HepG2 (cell line): ENCODE data around the gene CGREF1. TPM values are rescaled to one million over a fixed set of nuclear protein-coding genes. Genes with fewer than 3 reads are reported as not detected.

Experiments used
- HNRNPK ChIP-seq: fragments of 200-400 bp; formaldehyde crosslinking; IDR thresholded peaks from 2 replicates; pipeline ENCODE4 v1.6.1; 2018; ENCODE audit warnings: low read length, low read depth, moderate library complexity, mild to moderate bottlenecking; ENCODE audit not compliant: poor library complexity, severe bottlenecking
- MBNL3 ChIP-seq: fragments of 250-450 bp; sonication (Bioruptor Pico); conservative IDR thresholded peaks from 2 replicates; pipeline ENCODE4 v1.8.0; 2022; ENCODE audit warnings: mild to moderate bottlenecking, inconsistent platforms
- MIER2 ChIP-seq: IDR thresholded peaks from 2 replicates; pipeline ENCODE4 v1.6.1; 2016; ENCODE audit warnings: missing biosample characterization, missing genetic modification reagents
- NFKB2 ChIP-seq: sonication (generic); formaldehyde crosslinking; IDR thresholded peaks from 2 replicates; pipeline ENCODE4 v1.4.0; 2020; ENCODE audit warnings: missing genetic modification reagents, borderline replicate concordance
- NR1H2 ChIP-seq: sonication (generic); formaldehyde crosslinking; IDR thresholded peaks from 2 replicates; pipeline ENCODE4 v1.8.1; 2022; ENCODE audit warnings: low read depth, missing genetic modification reagents, borderline replicate concordance
- PAWR ChIP-seq: sonication (generic); formaldehyde crosslinking; IDR thresholded peaks from 2 replicates; pipeline ENCODE4 v1.4.0; 2020; ENCODE audit warnings: missing genetic modification reagents, mild to moderate bottlenecking, borderline replicate concordance
- PAX8 ChIP-seq: sonication (generic); formaldehyde crosslinking; IDR thresholded peaks from 2 replicates; pipeline ENCODE4 v1.8.0; 2022; ENCODE audit warnings: mild to moderate bottlenecking, missing genetic modification reagents, borderline replicate concordance
- POLR2G ChIP-seq: fragments of 200-400 bp; formaldehyde crosslinking; IDR thresholded peaks from 2 replicates; pipeline ENCODE4 v1.6.1; 2018; ENCODE audit warnings: mild to moderate bottlenecking, low read depth, low read length, moderate library complexity
- SYNCRIP ChIP-seq: fragments of 200-400 bp; formaldehyde crosslinking; IDR thresholded peaks from 2 replicates; pipeline ENCODE4 v1.6.1; 2018; ENCODE audit warnings: mild to moderate bottlenecking, low read depth, low read length; ENCODE audit not compliant: insufficient read depth
- TFE3 ChIP-seq: IDR thresholded peaks from 2 replicates; pipeline ENCODE4 v1.6.1; 2016
- ZBTB7B ChIP-seq: sonication (generic); formaldehyde crosslinking; IDR thresholded peaks from 2 replicates; pipeline ENCODE4 v1.4.0; 2020; ENCODE audit warnings: missing genetic modification reagents
- polyA plus RNA-seq, 8 experiments: library from polyadenylated mRNA; depleted of rRNA in 3 of 8; stranded (reverse) in 7 of 8; unstranded in 1 of 8; fragments of >200 nt; fragmentation: Illumina TruSeq in 4 of 8; extraction: Trizol in 4 of 8; gene quantifications; 2 replicates each; pipeline versions ENCODE4 v1.2.1 to v1.2.3, GENCODE V29; 2011 to 2016; ENCODE audit warnings: low read depth in 4 of 8, missing spikeins in 1 of 8, mixed read lengths in 1 of 8; ENCODE audit not compliant: insufficient read depth in 1 of 8
- total RNA-seq, 5 experiments: library from RNA; depleted of rRNA; stranded (reverse); fragments of >200 nt; fragmentation: Illumina TruSeq; extraction: Trizol; gene quantifications; 2 replicates each; pipeline ENCODE4 v1.2.3, GENCODE V29; 2016; ENCODE audit warnings: low read depth in 1 of 5
- TF ChIP-seq, protein P1 (sequence below): sonication (generic); formaldehyde crosslinking; IDR thresholded peaks from 2 replicates; pipeline ENCODE4 v1.5.0; 2020; ENCODE audit warnings: mild to moderate bottlenecking, missing genetic modification reagents
- TF ChIP-seq, protein P2 (sequence below): sonication (generic); formaldehyde crosslinking; IDR thresholded peaks from 2 replicates; pipeline ENCODE4 v1.5.1; 2020; ENCODE audit warnings: missing genetic modification reagents, mild to moderate bottlenecking, borderline replicate concordance
- TF ChIP-seq, protein P3 (sequence below): IDR thresholded peaks from 2 replicates; pipeline ENCODE4 v1.6.1; 2016; ENCODE audit warnings: missing compliant biosample characterization, missing genetic modification reagents, borderline replicate concordance
- TF ChIP-seq, protein P4 (sequence below): sonication (generic); formaldehyde crosslinking; IDR thresholded peaks from 2 replicates; pipeline ENCODE4 v1.4.0; 2020; ENCODE audit warnings: missing genetic modification reagents, borderline replicate concordance

CGREF1 gene
- total and polyA plus RNA-seq, 2 of the 13 experiments (the other 11 are each of a cell fraction or from before 2014, with no cell fraction given) = 13.9 to 23.4 TPM

GRCh38 chr2:27118525-27119329 is at the start of gene CGREF1 (continued):
- TF ChIP-seq POLR2G (no peak), SYNCRIP (no peak), MIER2 (CRISPR knock-in tag) (no peak), PAWR (CRISPR knock-in tag) (no peak; the same call in 1 of the 2 replicates), MBNL3 (CRISPR knock-in tag) (no peak), TFE3 (CRISPR knock-in tag) (no peak), NFKB2 (CRISPR knock-in tag) (no peak; the same call in 1 of the 2 replicates), HNRNPK (no peak), NR1H2 (CRISPR knock-in tag) (no peak), ZBTB7B (CRISPR knock-in tag) (no peak; the same call in 1 of the 2 replicates), PAX8 (peak; percentile 31; the same call in 1 of the 2 replicates)
- TF ChIP-seq, protein P1, sequence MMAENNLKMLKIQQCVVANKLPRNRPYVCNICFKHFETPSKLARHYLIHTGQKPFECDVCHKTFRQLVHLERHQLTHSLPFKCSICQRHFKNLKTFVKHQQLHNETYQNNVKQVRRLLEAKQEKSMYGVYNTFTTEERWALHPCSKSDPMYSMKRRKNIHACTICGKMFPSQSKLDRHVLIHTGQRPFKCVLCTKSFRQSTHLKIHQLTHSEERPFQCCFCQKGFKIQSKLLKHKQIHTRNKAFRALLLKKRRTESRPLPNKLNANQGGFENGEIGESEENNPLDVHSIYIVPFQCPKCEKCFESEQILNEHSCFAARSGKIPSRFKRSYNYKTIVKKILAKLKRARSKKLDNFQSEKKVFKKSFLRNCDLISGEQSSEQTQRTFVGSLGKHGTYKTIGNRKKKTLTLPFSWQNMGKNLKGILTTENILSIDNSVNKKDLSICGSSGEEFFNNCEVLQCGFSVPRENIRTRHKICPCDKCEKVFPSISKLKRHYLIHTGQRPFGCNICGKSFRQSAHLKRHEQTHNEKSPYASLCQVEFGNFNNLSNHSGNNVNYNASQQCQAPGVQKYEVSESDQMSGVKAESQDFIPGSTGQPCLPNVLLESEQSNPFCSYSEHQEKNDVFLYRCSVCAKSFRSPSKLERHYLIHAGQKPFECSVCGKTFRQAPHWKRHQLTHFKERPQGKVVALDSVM (CRISPR knock-in tag) = peak; percentile 47; the same call in 1 of the 2 replicates
- TF ChIP-seq, protein P2, sequence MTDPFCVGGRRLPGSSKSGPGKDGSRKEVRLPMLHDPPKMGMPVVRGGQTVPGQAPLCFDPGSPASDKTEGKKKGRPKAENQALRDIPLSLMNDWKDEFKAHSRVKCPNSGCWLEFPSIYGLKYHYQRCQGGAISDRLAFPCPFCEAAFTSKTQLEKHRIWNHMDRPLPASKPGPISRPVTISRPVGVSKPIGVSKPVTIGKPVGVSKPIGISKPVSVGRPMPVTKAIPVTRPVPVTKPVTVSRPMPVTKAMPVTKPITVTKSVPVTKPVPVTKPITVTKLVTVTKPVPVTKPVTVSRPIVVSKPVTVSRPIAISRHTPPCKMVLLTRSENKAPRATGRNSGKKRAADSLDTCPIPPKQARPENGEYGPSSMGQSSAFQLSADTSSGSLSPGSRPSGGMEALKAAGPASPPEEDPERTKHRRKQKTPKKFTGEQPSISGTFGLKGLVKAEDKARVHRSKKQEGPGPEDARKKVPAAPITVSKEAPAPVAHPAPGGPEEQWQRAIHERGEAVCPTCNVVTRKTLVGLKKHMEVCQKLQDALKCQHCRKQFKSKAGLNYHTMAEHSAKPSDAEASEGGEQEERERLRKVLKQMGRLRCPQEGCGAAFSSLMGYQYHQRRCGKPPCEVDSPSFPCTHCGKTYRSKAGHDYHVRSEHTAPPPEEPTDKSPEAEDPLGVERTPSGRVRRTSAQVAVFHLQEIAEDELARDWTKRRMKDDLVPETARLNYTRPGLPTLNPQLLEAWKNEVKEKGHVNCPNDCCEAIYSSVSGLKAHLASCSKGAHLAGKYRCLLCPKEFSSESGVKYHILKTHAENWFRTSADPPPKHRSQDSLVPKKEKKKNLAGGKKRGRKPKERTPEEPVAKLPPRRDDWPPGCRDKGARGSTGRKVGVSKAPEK = no peak
- TF ChIP-seq, protein P3, sequence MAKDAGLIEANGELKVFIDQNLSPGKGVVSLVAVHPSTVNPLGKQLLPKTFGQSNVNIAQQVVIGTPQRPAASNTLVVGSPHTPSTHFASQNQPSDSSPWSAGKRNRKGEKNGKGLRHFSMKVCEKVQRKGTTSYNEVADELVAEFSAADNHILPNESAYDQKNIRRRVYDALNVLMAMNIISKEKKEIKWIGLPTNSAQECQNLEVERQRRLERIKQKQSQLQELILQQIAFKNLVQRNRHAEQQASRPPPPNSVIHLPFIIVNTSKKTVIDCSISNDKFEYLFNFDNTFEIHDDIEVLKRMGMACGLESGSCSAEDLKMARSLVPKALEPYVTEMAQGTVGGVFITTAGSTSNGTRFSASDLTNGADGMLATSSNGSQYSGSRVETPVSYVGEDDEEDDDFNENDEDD (CRISPR knock-in tag) = peak; percentile 57; the same call in 1 of the 2 replicates
- TF ChIP-seq, protein P4, sequence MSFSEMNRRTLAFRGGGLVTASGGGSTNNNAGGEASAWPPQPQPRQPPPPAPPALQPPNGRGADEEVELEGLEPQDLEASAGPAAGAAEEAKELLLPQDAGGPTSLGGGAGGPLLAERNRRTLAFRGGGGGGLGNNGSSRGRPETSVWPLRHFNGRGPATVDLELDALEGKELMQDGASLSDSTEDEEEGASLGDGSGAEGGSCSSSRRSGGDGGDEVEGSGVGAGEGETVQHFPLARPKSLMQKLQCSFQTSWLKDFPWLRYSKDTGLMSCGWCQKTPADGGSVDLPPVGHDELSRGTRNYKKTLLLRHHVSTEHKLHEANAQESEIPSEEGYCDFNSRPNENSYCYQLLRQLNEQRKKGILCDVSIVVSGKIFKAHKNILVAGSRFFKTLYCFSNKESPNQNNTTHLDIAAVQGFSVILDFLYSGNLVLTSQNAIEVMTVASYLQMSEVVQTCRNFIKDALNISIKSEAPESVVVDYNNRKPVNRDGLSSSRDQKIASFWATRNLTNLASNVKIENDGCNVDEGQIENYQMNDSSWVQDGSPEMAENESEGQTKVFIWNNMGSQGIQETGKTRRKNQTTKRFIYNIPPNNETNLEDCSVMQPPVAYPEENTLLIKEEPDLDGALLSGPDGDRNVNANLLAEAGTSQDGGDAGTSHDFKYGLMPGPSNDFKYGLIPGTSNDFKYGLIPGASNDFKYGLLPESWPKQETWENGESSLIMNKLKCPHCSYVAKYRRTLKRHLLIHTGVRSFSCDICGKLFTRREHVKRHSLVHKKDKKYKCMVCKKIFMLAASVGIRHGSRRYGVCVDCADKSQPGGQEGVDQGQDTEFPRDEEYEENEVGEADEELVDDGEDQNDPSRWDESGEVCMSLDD (CRISPR knock-in tag) = no peak
